HG03139 (cell line): Measurements from ENCODE around the gene NUCKS1.

Source experiments
- ATAC-seq: cut with Tn5 transposase; IDR thresholded peaks from one replicate; pipeline ENCODE4 v1.9.1; 2021; ENCODE audit not compliant: unreplicated experiment

NUCKS1 gene, protein sequence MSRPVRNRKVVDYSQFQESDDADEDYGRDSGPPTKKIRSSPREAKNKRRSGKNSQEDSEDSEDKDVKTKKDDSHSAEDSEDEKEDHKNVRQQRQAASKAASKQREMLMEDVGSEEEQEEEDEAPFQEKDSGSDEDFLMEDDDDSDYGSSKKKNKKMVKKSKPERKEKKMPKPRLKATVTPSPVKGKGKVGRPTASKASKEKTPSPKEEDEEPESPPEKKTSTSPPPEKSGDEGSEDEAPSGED

DNA sequence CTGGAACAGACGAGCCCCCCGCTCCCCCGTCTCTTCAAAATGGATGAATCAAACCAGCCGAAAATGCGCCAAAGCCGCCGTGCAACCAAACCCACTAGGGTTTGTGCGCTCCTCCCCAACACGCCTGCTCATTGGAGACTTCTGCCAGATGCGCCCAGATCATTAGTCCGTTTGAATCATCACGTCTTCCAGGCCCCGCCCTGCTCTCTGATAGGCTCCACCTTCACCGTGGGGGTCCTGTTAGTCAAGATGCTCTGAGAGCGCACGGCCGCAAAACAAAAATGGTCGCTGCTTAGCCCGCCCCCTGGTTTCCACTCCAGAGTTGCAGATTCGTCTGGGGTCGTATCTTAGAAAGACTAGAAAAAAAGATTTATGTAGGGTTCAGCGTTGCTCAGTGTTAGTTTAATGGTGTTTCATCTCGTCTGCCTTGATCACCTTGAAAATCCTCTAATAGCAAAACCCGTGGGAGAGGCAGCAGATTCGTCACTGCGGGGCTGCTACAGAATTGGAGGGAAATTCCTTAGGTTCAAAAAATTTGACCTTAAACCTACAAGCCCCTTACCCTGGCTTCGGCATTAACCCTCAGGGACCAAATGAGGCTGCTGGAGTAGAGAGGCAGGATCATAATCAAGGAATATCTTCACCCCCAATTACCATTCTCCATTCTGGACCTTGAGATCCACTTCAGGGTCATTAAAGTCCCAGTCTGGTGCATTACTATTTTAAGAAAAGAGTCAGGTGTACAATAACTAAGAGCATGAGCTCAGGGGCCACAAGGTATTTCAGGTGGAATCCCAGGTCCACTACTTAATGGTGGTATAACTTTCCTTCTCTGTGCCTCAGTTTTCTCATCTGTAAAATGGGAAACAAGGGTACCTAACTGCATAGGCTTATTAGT, at the start of gene NUCKS1:
TSS of gene NUCKS1 (minus strand) at position 45 of the 898 bp plus-strand sequence. CDS start 209 bp downstream, outside the sequence.
- peak; percentile 64 for ATAC-seq

DNA sequence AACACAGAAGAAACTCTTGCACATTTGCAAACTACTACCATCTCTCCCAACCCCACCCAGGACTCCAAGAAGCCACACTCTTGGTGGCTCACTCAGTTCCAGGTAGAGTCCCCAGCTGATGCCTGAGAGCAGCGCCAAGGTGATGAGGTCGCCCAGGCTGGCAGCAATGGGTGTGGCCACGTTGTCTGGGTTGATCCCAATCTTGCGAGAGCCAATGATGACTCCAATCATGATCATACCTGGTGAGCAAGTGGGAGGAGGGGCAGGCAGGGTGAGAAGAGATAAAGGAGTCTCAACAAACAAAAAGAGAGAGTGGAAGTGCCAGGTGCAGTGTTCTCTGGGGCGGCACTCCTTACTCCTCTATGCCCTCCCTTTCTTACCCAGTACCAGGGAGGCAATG, 48.6 kb upstream of the NUCKS1 start:
- ATAC-seq: no peak

DNA sequence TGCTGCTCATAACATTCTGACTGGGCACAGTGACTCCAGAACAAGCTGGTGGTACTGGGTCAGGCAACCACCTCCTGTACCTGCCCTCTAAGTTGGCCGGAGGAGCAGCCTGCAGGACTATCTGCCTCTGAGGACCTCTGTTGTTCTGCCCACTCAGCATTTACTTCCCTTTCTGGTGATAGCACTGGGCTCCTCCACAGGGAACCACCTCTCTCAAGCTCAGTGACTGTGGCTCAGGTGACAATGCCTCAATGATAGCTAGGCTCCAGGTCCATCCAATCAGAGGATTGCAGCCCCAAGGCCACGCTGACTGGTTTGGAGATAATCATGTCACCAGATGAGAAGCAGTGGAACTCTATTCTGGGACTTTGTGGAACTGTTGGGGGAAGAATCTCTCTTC, 47.2 kb upstream of the NUCKS1 start:
- ATAC-seq: no peak

DNA sequence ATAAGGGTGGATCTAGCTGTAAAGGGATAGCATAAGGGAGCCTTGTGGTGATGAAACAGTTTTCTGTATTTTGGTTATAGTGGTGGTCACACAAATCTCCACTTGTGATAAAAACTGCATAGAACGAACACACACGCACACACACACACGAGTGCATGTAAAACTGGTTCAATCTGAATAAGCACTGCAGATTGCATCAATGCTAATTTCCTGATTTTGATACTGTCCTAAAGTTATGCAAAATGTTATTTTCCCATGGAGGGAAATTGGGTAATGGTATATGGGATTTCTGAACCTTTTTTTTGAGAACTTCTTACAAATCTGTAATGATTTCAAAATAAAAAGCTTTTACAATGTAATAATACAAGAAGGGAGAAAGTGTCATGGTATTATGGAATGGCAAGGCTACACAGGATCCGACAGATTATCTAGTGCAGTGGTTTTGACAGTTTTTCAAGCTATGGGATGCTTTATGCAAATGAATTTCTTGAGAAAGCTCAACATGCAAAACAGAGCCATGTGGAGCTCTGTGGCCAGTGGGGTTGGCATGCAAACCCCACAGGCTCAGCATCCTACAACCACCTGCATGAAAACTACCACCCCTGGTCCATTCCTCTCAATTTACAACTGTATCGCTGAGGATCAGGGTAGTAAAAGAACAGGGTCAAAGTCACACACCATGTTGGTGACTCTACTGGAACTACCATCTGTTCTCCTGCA, 44.2 kb upstream of the NUCKS1 start:
- no peak for ATAC-seq

DNA sequence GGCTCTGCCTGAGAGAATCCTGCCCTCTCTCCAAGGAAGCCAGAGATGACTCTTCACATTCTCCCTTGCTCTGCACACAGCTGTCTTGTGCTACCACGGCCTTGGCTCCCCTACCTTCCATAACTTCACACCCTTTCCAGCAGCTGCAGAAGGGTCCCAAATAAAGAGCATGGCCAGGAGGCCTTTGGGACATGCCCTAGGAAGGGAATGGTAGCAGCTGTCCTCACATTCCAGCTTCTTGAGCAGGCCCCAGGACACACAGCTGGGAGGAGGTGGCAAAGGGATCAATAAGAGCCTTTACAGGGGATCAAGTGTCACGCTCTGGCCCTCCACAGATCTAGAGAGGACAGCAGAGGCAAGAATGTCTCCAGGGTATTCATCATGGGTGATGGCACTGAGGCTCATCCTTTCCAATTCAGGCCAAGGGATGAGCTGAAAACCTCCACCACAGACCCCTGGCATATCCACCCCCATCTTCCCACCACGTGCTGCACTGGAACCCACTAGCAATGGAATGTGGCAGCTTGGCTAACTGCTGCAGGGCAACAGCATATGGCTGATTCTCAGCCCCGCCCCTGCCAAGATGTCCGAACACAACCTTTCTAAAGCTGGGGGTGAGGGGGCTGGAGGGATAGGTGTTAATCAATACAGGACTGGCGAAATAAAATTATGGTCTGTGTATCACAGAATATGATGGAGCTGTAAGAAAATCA, 43.1 kb upstream of the NUCKS1 start:
- no peak for ATAC-seq

DNA sequence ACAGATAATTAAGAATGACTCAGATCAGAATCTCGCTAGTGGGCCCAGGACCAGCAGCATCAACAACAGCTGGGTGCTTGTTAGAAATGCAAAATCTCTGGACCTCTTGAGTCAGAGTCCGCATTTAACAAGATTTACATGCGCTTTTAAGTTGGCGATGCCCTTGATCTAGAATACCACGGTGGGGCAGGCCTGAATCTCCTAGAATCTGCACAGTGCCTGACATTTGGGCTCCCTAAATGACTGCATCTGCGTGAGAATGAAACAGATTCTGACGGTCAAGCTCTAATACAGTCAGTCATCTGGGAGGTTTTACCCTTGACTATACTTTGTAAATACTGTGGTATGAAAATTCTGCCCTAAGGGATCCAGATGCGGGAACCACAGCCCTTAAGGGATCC, 42.5 kb upstream of the NUCKS1 start:
- no peak for ATAC-seq

DNA sequence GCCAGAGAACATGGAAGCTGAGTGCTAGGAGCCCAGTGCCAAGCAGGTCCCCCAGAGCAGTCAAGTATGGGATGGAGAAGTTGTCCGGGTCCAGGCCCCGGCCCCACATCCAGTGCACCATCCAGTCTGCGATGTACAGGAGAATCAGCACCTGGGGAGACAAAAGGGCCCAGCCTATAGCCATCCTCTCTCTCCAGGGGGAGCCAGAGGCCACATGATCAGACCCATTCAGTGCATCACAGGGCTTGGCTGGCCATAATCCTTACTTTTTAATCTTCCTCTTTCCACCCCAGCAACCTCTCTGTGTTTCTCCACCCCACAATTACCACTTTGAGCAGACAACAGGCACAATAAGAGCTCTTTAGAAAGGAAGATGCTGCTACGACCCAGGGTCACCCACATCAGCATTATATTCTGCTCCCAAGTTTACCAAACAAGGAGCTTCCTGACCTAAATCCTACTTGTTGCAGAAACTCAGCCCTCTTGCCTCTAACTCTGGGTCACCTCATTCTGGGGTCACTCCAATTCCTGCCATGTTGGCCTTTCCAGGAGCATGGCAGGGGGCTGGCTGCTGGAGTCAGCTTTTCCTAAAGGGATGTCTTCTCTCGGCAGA, 41.7 kb upstream of the NUCKS1 start:
- peak; percentile 60 for ATAC-seq

DNA sequence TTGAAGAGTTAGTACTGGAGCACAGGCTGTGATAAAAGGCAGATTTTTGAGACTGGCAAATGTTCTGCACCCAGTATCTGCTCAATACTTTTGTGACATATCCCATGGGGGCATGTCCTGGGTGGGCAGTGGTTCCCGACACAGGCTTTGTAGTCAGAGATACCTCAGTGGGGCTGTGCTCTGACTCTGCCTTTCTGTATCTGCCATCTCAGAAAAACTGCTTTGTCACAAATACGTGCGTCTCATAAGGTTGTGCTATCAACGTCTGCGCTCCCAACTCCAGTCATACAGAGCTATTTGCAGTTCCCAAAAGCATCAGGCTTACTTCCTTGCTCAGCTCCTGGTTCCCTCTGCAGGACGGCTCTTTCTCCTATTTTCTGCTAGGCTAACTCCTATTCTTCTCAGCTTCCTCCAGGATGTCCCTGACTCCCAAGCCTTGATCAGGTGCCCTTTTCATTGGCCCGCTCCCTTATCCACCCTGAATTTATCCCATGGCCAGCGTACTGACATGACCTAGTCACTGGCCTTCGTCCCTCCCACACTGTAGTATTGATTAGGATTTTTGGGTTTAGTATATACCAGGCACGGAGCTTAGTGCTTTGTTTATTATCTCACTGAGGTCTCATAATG, 37.4 kb upstream of the NUCKS1 start:
- no peak for ATAC-seq

DNA sequence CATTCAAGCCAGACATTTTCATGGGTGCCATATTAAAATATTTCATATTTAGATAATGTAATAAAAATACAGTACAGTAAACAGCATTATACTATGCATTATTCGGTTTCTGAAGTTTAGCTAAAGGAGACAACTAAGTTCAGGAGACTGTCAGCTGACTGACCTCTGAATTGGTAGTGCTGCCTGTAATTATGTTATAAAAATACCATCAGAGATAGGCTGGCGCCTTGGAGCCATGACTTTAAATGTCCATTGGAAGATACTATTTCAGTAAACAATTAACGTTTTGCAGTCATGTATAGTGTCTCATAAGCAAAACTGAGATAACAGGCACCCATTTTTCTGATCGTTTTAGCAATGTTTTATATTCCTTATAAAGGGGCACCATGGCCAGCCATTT, 36.6 kb upstream of the NUCKS1 start:
- no peak for ATAC-seq

DNA sequence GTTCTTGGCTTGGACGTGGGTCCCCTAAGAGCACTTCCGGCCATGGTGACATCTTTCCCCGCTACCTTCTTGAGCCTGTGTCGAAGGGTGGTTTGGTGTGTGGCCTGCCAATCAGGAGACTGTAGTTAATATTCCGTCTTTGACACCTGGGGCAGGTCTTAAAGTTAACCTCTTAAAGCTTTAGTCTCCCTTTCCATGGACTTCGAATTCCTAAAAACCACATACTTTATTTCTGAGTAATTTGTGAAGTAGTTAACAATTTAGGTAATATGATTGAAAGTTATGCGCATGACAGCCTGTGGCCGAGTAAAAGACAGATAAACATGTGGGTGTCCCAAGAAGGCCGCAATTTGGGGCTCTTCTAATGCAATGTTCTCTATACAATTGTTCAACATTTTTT, 35.5 kb upstream of the NUCKS1 start:
- ATAC-seq: no peak

DNA sequence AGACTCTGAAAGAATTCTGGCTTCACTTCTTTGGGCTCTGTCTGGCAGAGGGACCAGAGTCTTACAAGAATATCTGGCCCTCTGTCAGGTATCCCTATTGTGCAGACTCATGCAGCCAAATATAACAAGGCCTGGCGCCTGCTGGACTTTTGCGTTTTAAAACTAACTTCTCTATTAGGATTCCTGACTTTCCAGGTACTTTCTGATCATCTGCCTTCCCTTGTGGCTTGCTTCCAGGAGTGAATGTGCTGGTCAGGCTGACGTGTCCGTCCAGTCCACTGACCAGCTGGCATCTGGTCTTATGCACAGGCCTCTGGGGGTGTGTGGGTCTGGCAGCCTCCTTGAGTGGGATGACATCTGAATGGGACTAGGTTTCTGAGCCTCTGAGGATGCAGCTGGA, 33.9 kb upstream of the NUCKS1 start:
- no peak for ATAC-seq

DNA sequence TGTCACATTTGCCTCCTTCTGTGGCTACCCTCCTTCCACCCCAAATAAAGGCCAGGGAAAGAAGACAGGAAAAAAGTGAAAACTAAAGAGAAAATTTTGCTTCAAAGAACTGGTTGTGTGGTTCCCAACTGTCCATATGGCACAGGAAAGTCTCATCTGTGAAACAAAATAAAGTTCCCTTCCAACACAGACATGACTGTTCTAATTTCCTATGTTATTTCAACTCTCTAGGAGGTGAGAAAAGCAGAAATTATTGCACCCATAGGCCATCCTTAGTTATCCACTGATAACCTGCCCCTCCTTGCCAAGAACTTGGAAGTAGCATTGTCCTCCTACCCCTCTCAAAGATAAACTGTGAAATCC, 33.4 kb upstream of the NUCKS1 start:
- ATAC-seq: no peak

DNA sequence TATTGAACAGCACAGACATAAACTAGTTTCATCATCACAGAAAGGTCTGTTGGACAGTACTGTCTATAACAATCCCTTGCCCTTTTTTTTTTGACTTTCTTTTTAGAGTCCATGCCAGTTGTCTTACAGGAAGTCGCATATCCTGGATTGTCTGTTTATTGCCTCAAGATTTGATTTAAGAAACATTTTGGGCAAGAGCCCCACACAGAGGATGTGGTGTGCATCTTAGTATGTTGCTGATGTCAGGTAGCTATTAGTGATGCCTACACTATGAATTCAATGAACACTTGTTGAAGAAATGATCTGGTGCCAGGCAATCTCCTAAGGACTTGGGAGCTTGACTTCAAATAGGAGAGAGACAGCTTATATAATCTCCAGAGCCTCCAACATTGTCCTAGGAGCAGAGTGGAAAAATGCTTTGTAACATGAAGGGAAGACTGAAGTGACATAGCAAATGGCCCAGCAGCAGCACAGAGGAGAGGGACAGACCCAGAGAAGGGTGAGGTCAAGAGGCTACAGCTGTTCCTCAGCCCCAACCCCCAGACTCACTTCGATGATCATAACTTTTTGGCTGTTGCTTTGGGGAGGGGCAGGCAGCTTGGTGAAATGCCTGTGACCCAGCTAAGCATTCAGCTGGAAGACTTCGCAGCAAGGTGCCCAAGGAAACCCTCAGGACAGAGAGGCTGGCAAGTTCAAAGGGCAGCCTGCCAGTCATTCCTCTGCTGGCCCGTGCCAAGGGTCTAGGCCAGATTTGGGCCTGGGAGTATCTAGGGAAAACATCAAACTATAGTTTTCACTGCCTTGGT, 32.8 kb upstream of the NUCKS1 start:
- no peak for ATAC-seq

DNA sequence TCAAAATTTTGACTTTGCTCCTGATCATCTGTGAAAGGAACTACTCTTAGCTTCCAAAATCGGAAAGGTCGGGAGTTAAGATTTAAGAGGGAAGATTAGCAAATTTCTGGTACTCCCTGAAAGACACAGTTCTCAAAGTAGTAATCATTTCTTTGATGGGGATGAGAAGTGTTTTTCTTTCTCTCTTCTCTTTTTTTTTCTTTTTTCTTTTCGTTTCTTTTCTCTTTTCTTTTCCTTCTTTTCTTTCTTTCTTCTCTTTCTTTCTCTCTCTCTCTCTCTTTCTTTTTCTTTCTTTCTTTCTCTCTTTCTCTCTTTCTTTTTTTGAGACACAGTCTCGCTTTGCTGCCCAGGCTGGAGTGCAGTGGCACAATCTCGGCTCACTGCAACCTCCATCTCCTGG, 30.4 kb upstream of the NUCKS1 start:
- no peak for ATAC-seq

DNA sequence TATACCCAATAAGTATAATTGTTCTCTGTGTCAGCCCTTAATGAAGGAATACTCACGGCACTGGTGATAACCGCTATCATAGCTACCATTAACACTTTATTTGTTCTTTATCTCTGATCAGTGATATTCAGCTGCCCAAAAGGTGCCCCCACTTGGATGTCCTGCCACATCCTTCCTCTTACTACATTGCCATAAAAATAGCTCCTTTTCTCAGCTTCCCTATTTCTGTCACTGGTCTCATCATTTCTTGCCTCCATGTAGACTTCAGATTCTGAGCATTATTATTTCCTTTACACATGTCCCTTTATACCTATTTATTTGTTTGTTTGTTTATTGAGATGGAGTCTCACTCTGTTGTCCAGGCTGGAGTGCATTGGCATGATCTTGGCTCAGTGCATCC, 28.0 kb upstream of the NUCKS1 start:
- ATAC-seq: no peak

DNA sequence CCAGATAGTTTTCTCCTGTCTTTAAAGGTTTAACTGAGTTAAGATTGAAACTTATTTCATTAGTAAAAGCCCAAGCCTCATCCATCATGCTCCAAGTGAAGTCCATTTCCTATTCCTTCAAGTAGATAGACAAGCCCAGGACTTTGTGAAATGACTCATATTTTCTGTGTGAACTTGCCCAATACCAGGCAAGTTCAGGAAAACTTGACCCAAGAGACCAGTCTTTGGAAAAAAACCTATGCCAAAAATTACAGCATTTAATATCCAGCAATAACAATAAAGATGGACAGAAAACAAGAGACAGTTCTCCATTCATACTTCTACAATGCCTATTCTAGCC, 25.7 kb upstream of the NUCKS1 start:
- ATAC-seq: no peak

DNA sequence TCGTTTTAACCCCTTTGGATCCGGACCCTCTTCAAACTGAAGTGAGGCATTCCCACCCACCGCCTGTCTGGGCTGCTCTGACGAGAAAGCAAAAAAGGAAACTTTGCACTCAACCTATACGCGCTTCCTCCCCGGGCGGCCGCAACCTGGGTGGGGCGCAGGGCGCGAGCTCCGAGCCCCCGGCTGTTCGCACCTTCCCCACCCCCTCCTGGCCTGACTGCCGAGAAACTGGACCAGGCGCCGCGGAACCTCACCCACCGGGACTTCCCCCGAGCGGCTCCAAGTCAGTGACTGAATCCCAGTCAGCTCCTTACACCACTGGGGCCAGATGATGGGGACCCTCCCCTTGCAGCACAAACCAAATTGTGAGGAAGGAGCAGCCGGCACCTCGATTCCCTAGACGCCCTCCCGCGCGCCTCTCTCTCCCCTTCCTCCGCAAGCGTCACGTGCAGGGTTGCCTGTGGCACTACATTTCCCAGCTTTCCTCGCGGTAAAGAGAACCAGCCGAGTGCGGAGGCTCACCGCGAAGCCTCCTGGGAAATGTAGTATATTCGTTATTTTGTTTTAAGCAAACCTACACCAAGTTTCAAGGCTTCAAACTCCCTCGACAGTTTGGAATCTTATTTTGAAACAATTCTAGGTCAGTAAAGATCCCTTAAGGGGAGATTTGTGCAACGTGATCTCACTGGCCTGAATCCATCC, 25.2 kb upstream of the NUCKS1 start, which contains the start of gene RAB29:
TSS of gene RAB29 (minus strand) at position 468 of the 702 bp plus-strand sequence. CDS start 526 bp downstream, outside the sequence.
- ATAC-seq: peak; percentile 79

DNA sequence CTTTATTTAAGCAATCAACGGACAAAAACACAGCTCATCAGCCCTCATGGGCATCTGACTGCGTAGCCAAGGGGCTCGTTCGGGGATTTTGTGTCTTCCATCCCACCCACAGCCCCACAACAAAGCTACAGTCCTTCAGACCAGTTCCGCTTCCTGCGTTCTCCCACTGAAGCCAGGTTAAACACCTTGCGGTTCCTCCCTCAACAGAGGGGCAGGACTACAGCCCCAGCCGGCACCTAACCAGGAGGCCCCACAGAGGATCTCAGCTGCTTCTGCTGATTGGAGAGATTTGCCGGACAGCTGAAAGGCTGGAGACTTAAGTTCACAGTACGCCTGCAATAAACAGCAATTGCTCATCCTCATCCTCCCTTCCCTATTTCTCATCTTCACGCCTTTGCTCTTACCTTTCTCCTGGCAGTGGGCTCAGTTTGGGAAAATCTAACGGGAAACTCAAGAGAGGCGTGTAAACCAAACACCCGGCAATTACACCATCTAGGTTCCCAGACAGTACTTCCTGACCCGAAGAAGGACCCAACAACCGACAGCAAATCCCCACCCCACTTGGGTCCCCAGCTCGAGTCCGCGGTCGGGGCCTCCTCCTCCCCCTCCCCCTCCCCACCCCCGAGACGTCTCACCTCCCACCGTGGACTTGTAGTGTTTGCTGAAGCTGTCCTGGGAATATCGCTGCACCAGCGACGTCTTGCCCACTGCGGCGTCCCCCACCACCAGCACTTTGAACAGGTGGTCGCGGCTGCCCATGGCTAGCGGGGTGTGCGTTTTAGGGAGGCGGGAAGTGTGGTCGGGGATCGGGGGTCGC, 24.4 kb upstream of the NUCKS1 start:
- ATAC-seq: no peak
